ENCODE data around the gene MX2.
"Not testable (repeated sequence)": the region's sequence is repeated elsewhere in the genome, so short reads cannot be mapped to it uniquely, and the experiment has no call there.

The MX2 gene

DNA sequence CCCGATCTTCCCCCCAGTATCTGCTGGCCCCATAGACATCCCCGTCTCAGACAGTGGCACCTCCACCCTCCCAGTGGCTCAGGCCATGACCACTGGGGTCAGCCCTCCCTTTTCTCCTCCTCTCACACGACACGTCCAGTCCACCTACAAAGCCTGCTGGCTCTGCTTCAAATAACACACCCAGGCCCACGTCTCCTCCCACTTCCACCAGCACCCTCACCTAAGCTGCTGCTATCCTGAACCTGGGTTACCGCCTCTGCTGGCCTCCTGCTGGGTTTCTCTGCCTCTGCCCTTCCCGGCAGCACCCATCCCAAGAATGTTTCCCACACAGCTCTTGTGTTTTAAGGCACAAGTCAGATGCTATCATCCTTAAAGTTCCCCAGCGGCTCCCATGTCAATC, 26.0 kb downstream of the MX2 start:
- no peak for DNase-seq

DNA sequence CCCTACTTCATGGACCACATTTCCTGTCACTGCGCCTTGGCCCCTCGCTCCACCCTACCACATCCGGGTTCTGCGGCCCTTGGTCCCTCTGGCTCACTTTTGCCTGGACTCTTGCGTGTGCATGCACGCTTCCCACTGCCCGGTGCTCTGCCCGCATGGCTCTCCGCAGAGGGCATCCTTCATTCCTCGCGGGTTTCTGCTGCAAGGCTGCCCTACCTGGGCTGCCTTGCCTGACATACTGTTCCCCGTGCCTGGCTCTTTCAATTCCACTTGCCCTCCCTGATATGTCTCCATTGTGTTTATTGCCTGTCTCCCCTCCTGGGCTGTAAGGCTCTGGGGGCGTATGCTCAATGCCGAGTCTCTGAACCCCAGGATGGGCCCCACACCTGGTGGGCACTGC, 26.4 kb downstream of the MX2 start:
- no peak for DNase-seq

DNA sequence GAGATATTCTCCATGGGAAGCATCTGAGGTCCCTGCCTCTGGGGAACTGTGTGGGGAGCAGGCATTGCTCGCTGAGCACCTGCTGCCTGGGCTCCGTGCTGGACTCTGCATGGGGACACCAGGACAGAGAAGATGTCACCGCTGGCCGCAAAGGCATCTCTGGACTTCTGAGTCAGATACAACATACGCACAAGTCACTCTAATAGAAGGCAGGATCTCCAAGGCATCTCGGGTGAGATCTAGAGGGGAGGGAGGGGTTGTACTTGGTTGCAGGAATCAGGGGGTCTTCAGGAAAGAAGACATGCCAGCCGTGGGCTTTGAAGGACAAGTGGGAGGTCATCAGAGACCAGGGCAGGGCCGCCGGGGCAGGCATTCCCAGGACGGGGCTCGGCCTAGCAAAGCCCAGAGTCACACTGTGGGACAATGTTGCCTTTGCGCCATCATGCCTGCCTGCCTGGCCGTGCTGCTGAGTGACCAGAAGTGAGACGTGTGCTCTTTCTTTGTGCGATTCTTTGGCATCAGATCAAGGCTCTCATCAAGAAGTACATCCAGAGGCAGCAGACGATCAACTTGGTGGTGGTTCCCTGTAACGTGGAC, 28.3 kb downstream of the MX2 start:
- no peak for DNase-seq

DNA sequence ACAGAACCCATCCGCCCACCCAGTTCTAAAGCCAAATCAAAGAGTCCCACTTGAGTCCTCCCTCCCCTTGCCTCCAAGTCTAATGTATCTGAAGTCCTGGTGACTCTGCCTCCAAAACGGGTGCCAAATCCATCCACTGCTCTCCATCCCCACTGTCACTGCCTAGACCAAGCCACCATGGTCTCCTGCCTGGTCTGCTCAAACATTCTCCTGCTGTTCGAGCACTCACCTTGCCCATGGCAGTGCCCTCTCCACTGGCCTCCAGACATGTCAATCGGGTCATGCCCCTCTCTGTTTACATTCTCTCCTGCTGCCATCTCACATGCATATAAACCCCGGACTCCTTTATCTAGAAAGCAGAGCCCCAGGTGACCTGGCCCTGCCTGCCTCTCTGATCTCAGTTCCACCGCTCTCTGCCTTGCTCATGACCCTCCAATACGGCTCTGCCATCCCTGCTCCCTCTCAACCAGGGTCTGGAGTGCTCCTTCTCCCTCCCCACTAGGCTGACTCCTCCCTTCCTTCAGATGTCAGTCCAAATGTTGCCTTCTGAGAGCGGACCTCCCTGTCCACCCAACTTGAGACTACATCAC, 32.1 kb downstream of the MX2 start:
- no peak for DNase-seq

DNA sequence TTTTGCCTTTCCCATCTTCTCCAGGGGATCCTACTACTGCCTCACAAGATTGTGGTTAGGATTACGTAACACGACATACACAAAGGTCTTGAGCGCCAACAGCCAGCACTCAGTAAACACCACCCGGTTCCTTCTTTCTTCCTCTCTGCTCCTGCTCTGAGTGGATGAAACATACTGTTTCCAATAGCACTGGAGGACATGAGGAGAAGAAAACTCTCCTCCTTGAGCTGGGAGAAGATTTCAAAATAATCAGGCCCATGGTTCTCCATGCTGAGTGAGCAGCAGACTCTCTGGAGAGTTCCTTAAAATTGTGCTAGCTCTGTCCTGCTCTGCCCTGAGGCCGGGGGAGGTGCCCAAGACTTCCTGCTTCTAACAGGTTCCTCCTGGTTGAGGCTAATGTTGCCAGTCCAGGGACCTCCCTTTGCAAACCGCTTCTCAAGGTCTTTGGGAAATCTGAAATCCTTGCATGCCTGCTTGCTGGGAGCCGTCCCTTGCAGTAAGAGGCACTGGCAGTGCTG, 34.8 kb downstream of the MX2 start:
- no peak for DNase-seq

DNA sequence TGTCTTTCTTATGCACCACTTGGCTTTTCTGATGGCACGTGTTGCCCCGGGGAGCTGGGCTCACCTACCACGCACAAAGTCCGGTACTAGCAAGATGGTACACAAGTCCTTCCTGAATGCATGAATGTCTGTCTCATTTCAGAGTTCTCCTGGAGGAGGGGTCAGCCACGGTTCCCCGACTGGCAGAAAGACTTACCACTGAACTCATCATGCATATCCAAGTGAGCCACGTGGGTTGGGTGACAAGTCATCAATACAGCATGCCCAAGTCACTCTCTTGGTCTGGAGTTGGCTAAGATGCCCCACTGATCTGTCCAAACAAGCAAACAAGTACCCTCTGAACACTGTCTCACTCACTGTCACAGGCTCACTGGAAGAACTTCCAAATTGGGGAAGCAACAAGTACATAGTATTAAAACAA, 35.7 kb downstream of the MX2 start:
- DNase-seq = no peak

DNA sequence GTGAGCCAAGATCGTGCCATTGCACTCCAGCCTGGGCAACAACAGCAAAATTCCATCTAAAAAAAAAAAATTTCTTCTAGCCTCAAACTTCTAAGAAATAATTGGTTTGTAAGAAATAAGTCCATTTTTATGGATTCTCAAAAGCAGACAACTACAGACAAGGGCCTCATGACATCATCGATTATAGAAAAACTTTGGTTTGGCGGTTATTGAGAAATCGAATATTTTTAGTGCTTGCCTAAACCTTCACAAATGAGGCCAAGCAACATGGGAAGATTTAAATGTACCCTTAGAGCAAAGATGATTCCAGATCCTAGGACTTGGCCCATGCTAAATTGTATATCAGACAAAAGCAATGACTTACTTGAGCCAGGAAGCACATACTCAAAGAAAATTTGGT, 36.4 kb downstream of the MX2 start:
- DNase-seq = no peak

DNA sequence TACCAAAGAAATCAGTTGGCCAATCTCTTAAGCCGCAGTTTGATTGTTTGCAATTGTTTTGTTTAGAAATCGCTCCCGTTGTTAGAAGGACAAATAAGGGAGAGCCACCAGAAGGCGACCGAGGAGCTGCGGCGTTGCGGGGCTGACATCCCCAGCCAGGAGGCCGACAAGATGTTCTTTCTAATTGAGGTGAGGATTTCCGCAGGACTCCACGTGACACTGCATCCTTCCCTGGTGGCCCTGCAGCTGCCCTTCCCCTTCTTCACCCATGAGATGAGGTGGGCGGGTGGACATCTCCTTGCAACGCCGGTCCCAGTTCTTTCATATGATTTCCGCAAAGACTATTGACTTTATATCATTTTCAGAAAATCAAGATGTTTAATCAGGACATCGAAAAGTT, 37.0 kb downstream of the MX2 start:
- DNase-seq = no peak

DNA sequence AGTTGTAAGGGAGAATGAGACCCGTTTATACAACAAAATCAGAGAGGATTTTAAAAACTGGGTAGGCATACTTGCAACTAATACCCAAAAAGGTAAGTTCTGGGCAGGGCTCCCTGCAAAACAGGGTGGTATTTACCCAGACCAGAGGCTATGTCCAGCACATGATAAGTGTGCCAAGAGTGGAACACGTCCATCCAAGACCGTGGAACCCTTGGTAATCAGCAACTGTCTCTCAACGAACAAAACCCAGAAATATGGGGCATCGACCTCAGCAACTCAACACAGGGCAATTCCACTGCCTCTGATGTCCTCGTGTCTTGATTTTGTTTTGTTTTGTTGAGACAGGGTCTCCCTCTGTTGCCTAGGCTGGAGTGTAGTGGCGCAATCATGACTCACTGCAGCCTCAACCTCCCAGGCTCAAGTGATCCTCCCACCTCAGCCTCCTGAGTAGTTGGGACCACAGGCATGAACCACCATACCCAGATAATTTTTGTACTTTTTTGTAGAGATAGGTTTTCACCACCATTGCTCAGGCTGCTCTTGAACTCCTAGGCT, 37.5 kb downstream of the MX2 start:
- no peak for DNase-seq

DNA sequence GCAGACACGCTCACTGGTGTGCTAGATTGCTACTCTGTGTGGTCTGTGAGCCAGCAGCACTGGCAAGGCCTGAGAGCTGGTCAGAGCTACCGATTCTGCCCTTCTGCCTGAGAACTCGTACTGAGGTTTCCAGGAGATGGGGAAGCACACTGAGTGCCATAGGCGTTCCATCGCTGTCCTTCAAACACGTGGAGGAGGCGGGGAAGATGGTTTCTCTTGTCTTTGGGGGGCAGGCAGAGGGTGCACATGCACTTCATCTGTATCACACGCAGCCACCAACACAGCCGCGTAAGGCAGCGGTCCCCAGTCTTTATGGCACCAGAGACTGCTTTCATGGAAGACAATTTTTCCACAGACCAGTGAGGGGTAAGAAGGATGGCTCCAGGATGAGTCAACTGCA, 40.4 kb downstream of the MX2 start:
- DNase-seq = no peak

DNA sequence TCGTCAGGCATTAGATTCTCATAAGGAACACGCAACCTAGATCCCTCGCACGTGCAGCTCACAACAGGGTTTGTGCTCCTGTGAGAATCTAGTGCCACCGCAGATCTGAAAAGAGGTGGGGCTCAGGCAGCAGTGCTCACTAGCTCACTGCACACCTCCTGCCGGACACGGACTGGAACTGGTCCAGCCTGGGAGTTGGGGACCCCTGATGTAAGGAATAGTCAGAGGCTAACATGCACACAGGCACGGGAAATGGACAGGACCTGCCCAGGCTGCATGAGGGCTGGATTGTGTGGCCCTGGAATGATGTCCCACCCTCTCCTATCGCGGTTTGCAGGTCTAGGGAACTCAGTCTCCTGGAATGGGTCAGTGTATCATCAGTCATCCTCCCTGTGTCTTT, 41.0 kb downstream of the MX2 start:
- DNase-seq = no peak

DNA sequence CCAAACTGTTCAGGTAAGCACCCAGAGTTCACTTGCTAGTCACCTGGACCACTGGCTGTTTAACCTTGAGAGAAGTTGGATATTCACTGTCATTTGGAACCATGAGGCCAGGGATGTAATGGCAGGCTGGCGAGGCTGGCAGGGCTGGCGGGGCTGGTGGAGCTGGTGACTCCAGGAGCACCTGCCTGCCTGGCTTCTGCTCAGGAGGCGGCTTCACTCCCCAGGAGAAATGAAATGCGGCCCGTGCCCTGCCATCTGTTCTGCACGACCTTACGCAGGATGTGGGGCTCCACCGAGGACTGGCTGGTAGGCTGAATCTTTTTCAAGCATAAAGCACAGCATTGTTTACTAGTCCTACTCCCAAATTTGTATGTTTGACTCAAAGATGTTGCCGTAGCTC, 41.5 kb downstream of the MX2 start:
- no peak for DNase-seq

DNA sequence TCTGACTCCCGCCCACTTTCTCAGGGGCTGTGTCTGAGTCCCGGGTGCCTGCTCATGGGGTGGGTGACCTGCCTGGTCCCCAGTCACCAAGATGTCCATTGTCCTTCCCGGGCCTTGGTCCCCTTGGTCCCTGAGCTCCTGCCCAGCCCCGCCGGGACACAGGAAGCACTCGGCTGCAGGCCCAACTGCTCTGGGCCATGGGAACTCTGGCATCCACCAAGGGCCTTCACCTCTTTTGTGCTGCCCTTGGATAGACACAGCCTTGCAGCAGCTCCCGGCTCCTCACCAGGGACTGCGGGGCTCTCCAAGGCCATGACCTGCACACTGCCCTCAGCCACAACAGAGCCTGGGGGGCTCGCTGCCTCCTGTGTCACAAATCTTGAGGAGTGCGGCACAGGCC, 42.1 kb downstream of the MX2 start:
- DNase-seq = no peak

DNA sequence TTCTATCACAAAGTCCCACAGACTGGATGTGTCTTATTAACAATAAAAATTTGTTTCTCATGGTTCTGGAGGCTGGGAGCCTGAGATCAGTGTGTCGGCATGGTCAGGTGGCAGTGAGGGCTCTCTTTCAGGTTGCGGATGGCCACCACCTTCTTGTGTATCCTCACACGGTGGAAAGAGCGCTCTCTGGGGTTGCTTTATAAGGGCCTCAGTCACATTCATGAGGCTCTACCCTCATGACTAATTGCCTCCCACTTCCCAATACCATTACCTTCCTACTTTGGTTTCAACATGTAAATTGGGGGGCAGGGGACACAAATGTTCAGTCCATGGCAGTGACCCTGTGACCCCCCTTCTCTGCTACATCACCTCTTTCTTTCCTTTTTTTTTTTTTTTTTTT, 43.5 kb downstream of the MX2 start:
- no peak for DNase-seq

DNA sequence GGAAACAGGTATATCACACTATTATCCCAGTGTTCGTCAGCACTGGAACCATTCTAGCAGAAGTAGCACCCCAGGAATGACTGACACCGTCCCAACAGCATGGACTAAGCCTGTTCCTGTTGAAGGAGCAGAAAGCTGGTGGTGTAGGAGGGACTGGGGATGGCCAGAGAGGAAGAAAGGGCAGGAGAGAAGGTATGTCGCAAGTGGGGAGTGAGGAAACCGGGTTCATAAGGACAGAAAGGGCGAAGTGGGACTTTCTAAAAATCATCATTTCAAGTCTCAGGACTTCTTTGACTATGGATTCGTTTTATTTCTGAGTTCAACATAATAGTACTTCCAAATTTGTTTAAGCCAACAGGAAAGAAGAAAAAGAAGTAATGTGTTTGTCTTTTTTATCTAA, 44.5 kb downstream of the MX2 start:
- DNase-seq = no peak

DNA sequence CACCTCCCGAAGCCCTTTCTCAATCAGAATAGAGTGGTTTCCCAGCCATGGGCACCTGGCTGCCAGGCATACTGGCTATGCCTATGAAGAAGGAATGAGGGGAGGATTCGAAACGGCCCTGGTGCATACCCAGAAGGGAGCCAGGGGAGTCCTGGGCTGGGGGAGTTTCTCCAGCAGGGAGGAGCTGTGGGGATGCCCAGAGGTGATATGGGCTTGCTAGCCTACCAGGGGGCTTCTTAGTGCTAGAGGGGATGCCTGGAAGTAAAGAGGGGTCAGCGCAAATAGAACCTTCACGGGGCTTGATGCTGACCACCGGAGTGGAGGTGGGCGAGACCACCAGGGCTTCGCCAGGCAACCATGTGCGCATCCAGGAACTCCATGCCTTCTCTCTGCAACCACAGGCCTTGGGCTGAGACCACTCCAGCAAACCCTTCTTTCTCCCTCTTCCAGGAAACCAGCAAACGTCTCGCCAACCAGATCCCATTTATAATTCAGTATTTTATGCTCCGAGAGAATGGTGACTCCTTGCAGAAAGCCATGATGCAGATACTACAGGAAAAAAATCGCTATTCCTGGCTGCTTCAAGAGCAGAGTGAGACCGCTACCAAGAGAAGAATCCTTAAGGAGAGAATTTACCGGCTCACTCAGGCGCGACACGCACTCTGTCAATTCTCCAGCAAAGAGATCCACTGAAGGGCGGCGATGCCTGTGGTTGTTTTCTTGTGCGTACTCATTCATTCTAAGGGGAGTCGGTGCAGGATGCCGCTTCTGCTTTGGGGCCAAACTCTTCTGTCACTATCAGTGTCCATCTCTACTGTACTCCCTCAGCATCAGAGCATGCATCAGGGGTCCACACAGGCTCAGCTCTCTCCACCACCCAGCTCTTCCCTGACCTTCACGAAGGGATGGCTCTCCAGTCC, 46.0 kb downstream of the MX2 start:
- DNase-seq = no peak

DNA sequence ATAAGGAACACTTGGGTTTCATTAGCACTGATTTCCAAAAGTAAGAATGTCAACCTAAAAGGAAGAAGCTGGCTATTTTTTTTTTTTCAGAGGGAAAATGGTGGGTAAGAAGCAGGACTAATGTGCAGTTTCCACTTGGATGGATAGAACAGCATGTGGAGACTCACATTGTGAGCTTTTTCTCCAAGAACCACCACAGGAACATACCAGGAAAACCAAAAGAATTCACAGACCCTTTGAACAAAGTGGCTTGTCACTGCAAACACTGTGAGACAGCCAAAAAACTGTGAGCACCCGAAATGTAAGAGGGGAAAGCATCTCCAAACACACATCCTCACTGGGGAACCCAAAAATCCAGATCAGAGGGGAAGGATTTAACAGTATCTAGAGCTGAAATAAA, 48.5 kb downstream of the MX2 start:
- no peak for DNase-seq

DNA sequence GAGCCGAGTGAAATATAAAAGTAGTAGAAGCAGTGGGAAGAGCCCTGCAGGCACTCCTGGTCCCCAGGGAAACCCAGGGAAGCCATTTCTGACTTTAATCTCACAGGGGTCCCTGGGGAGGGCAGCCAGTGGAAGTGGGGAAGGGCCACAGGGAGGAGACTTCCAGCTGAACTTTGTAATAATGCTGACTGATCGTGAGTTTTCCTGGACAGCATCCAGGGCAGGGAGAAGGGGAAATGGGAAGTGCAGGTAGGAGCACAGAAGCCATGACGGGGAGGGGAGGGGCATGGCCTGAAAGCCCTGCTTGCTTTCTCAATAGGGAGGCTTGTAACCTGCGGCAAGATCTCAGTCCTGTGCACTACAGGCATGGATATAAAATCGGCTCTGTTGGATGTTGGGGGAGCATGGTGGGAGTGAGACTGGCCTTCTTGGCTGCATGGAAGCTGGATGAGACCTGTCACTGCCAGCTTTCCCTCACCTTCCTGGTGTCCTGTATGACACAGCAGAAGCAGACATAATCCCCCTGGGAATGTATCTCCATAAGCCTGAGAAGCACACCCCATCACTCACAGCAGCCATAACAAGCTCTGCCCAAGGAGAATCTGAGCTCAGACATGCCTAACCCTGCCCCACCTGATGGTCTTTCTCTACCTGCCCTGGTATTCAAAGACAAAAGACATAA, 49.1 kb downstream of the MX2 start:
- no peak for DNase-seq

DNA sequence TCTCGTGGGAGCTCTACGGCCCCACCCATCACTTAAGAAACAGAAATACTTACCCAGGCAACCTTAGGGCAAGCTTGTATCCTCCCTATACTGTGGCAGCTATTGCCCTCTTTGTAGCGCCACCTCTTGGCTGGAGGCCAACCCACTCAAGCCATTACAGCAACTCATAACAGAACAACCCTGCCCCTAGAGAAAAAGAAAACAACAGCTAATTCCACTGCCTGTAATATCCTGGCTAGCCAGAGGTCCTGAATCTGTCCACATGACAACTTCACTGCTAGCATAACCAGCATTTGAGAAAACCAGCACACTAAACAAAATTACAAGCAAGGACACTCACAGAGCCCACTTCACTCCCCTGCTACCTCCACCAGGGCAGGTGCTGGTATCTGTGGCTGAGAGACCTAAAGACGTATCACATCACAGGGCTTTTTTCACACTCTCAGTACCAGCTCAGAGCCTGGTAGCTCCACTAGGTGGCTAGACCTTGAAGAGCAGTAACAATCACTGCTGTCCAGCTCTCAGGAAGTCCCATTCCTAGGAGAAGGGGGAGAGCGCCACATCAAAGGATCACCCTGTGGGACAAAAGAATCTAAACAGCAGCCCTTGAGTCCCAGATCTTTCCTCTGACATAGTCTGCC, 49.7 kb downstream of the MX2 start:
- no peak for DNase-seq

DNA sequence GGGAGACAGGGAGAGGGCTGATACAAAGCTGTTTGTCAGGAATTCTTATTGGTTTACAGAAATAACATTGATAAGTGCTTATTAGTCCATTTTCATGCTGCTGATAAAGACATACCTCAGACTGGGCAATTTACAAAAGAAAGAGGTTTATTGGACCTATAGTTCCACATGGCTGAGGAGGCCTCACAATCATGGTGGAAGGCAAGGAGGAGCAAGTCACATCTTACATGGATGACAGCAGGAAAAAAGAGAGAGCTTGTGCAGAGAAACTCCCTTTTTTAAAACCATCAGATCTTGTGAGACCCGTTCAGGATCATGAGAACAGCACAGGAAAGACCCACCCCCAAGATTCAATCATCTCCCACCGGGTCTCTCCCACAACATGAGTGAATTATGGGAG, 55.7 kb downstream of the MX2 start:
- DNase-seq = not testable (repeated sequence)

DNA sequence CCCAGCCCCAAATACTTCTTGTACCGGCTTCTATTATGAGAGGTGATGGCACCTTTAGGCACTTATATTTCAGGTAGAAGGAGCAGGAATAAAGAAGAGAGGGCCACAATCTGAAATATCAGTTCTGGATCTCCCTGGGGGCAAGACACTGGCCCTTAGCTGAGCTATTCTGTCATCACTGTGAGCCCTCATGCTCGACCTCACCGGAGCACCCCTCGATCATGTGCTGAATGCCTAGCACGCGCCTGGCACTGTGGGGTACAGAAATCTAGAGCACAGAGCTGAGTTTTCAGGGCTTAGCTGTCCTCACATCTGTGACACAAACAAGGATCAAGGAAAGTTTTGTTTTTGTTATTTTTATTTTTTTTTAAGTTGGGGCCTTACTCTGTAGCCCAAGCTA, 56.6 kb downstream of the MX2 start:
- DNase-seq = no peak

DNA sequence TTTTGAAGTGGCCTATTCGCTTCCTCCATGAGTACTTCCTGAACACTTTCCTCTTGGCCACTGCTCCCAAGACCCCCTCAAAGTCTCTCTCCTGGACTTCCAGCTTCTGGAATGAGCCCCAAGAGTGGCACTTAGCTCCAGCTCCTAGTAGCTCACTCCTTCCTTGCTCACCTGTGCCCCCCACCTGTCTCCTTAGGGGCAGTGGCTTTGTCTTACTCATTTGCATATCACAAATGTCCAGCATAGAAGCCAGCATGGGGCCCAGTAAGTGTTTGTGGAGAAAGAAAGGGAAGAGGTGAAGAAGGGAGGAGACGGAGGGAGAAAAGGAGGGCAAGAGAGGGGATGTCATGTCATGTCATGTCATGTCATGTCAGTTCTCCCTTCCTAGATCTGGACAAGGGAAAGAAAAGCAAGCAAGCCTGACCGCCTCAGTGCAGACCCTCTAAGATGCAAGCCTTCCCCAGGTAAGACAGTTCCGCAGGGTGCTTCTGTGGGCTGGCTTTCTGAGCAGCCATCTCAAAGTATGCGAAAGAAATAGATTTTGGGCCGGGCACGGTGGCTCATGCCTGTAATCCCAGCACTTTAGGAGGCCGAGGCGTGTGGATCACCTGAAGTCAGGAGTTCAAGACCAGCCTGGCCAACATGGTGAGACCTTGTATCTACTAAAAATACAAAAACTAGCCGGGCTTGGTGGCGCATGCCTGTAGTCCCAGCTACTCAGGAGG, 57.3 kb downstream of the MX2 start:
- no peak for DNase-seq

Data from NCI-H2081 treated with DMSO at 0.1 percent for 48 hours (cell line).